Neural cell (in vitro differentiated cells): ENCODE measurements around the gene ACSM3. TPM values are rescaled to one million over a fixed set of nuclear protein-coding genes. Genes with fewer than 3 reads are reported as not detected.

ENCODE experiments used
- polyA plus RNA-seq: library from polyadenylated mRNA; depleted of rRNA; stranded (reverse); fragments of >200 nt; gene quantifications from 2 replicates; pipeline ENCODE4 v1.2.3, GENCODE V29; 2014
- small RNA-seq, 3 experiments: library from RNA; depleted of rRNA; stranded (forward); fragments of <200 nt; gene quantifications; one replicate each; pipeline ENCODE3, GENCODE V24; 2012

The ACSM3 gene
- polyA plus RNA-seq, 1 donor from 2014 or later: 0.57 TPM

Small RNA genes within 50 kb of the gene (small RNA-seq; reads per million reads assigned to genes)
- gene RF00618 (0 to 0.08 (median 0) reads per million in 3 experiments), gene RNU6-944P (0 to 0.41 (median 0) reads per million in 3 experiments)

Other genes with a start within 250 kb of the ACSM3 start
- 0.28 TPM in 1 of 2 replicates, not detected in the other for gene ACSM2B, start 187.6 kb upstream of the ACSM3 start, polyA plus RNA-seq
- not detected in 2 replicates for gene ACSM1, start 66.3 kb upstream of the ACSM3 start, polyA plus RNA-seq
- 53.6 and 57.1 TPM in 2 replicates for gene THUMPD1, start 22.2 kb upstream of the ACSM3 start, polyA plus RNA-seq
- gene ERI2, start 42.5 kb downstream of the ACSM3 start, polyA plus RNA-seq: 17.0 and 46.9 TPM in 2 replicates
- 8.0 and 11.2 TPM in 2 replicates for gene REXO5, start 42.5 kb downstream of the ACSM3 start, polyA plus RNA-seq
- 9.2 and 11.5 TPM in 2 replicates for gene DCUN1D3, start 136.3 kb downstream of the ACSM3 start, polyA plus RNA-seq
- gene LYRM1, start 136.8 kb downstream of the ACSM3 start, polyA plus RNA-seq: 98.7 and 125 TPM in 2 replicates